Right lobe of liver (tissue), 6 donors: ENCODE data around the gene SERPINA3. TPM values are rescaled to one million over a fixed set of nuclear protein-coding genes. Genes with fewer than 3 reads are reported as not detected.

Experiments used
- ATAC-seq, 4 donors: fragments of 200-7000 bp; cut with Tn5 transposase; one replicate each; pipeline ENCODE4 v1.9.1; 2020; ENCODE audit warnings: mild to moderate bottlenecking in 4 of 4, moderate library complexity in 4 of 4
- DNase-seq, 3 donors: peaks; one replicate each; pipeline ENCODE4 v3.0.0-alpha.2; 2020
- H3K27ac ChIP-seq, 3 donors: fragments of 200-600 bp; one replicate each; pipeline ENCODE4 v1.8.0; 2022
- H3K27me3 ChIP-seq, 2 donors: fragments of 200-600 bp; one replicate each; pipeline ENCODE4 v1.8.0; 2022
- H3K36me3 ChIP-seq, 4 donors: fragments of 200-600 bp; sonication (generic) in 1 of 4; one replicate each; pipeline versions ENCODE4 v1.5.1 to v1.8.0; 2017 to 2022; ENCODE audit warnings: control low read depth in 1 of 4
- H3K4me1 ChIP-seq, 4 donors: fragments of 200-600 bp; sonication (generic) in 1 of 4; one replicate each; pipeline versions ENCODE4 v1.5.1 to v1.8.0; 2017 to 2022; ENCODE audit warnings: control low read depth in 1 of 4
- H3K4me3 ChIP-seq, 3 donors: fragments of 200-600 bp; one replicate each; pipeline ENCODE4 v1.8.0; 2022
- H3K9me3 ChIP-seq, 4 donors: fragments of 200-600 bp; sonication (generic) in 1 of 4; one replicate each; pipeline versions ENCODE4 v1.5.1 to v1.8.0; 2017 to 2022; ENCODE audit warnings: control low read depth in 1 of 4
- CTCF ChIP-seq, 4 donors: fragments of 200-600 bp in 3 of 4; fragments of 450-650 bp in 1 of 4; IDR thresholded peaks; one replicate each; pipeline versions ENCODE4 v1.5.1 to v1.8.0; 2016 to 2022; ENCODE audit warnings: antibody characterized with exemption in 4 of 4, mild to moderate bottlenecking in 2 of 4
- POLR2A ChIP-seq: fragments of 450-650 bp; IDR thresholded peaks from one replicate; pipeline ENCODE4 v1.6.1; 2017; ENCODE audit warnings: antibody characterized with exemption, mild to moderate bottlenecking
- WGBS: methylation state at CpG from one replicate; pipeline ENCODE4 v1.1.6; 2018; ENCODE audit warnings: low coverage, low lambda C conversion rate; ENCODE audit not compliant: insufficient coverage; ENCODE audit errors: missing lambda C conversion rate; 5-methylcytosine and 5-hydroxymethylcytosine counted together
- intact Hi-C, 2 donors: fragments of 100-400 bp; cut with DNase I; formaldehyde crosslinking; loops; one replicate each; pipeline versions ENCODE4 v1.11.2 to v1.14.1; 2022
- total RNA-seq, 6 experiments: library from RNA; depleted of rRNA in 2 of 6; stranded (reverse); fragments of >200 nt in 2 of 6; fragmentation: NEBNext Ultra II Directional in 3 of 6; extraction: Animal tissue kit (Norgen Biotek cat#: 25700) in 3 of 6; gene quantifications; one replicate each; pipeline versions ENCODE4 v1.1.0 to v1.2.4, GENCODE V29; 2016 to 2023
- donor health status: DM: no; HTN: yes; CAD: no.
- donor health status: DM: no; HTN: no; CAD: no.
- donor health status: DM: no; HTN: no; CAD: no.
- donor health status: DM: no; HTN: yes; CAD: no.
- donor health status: DM: no; HTN: yes; CAD: no.

Gene SERPINA3
- total RNA-seq, 6 experiments from 2014 or later = 5,211 to 12,749 (median 8,707) TPM

DNA sequence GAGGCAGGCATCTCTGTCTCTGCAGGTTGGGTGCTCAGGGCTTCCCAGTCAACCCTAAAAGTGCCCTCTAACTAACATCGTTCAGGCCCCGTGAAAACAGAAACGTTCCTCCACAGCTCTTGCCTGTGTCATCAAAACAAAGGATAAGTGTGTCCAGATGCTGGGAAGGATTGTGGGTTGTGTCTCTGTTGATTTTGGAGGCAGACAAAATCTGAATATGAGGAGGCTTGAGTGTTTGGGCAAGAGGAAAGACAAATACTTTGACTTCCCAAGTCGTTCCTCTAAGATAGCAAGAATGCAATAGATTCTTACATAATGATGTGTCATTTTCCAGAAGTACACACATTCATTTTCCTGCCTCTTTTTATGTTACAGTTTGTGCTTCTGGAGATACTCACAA lies 52.9 kb downstream of the SERPINA3 start:
- Histone ChIP-seq H3K27ac (no peak overlapping the region), H3K4me3 (no peak overlapping the region), H3K9me3 (no peaks in the 10 kb centered on the region), H3K27me3 (no peaks in the 10 kb centered on the region), H3K36me3 (no peaks in the 10 kb centered on the region), H3K4me1 (no peaks in the 10 kb centered on the region)
- DNase-seq (peak in 1 of 3 donors; percentile 10), ATAC-seq (no peak)
- intact Hi-C loops = no loop called here
- WGBS = 64% methylated on average over 4 of the region's 4 CpGs
- TF ChIP-seq CTCF (IDR thresholded peaks at IDR 0.05) (no peak), POLR2A (no peak)

- intact Hi-C loops = no loop called here
- DNase-seq = no peak
- H3K36me3 ChIP-seq = no peaks in the 10 kb centered on the region
- TF ChIP-seq CTCF (IDR thresholded peaks at IDR 0.05) (no peak), POLR2A (no peak)
- no peaks in the 10 kb centered on the region for H3K9me3 ChIP-seq
- H3K4me1 ChIP-seq = no peaks in the 10 kb centered on the region
- 65% methylated on average over 2 of the region's 2 CpGs for WGBS
- H3K27ac ChIP-seq = no peak overlapping the region
- no peak overlapping the region for H3K4me3 ChIP-seq
- ATAC-seq = no peak
- no peaks in the 10 kb centered on the region for H3K27me3 ChIP-seq
Measured at GRCh38 chr14:94665544-94665943, 53.4 kb downstream of the SERPINA3 start.

GRCh38 chr14:94670692-94671285 lies 58.6 kb downstream of the SERPINA3 start:
- no peak for ATAC-seq
- H3K4me3 ChIP-seq = no peak overlapping the region
- peaks cover 0 to 5% (median 0%) of the 10 kb centered on the region in 4 donors for H3K4me1 ChIP-seq
- intact Hi-C loops = loop anchor here in 1 of 2 donors (10.0 kb wide), 1 partner anchor 46 kb away; no protein-coding TSS in a partner anchor
- WGBS = 89% methylated on average over 5 of the region's 11 CpGs
- no peaks in the 10 kb centered on the region for H3K9me3 ChIP-seq
- TF ChIP-seq POLR2A = no peak
- TF ChIP-seq CTCF (IDR thresholded peaks at IDR 0.05) = no peak
- no peak overlapping the region for H3K27ac ChIP-seq
- DNase-seq = peak in 1 of 3 donors; percentile 15
- no peaks in the 10 kb centered on the region for H3K27me3 ChIP-seq
- no peaks in the 10 kb centered on the region for H3K36me3 ChIP-seq

DNA sequence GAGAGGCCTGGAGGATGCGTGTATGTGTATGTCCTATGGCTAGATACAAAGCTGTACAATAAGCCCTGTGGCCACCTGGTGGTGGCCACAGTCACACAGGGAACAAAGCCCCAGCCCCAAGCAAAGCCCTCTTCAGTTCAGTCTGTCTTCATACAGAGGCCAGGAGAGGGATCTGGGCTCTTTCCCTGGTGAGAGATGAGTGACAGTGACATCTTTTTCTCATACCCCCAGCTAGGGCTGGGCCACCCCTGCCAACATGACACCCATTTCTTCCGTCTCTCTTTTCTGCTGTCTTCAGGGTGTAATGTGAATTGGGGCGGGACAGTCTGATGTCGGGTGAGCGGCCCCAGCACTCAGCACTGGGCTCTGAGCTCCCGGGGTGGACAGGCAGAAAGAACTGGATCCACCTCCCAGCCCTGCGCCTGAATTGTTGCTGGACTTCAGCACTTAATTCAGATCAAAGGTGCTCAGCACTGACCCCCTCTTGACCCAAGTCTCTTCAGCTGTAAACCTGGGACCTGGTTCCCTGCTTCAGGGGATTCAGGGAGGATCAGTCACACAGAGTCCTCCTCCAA lies 59.8 kb downstream of the SERPINA3 start:
- ATAC-seq (peak in 3 of 4 donors; percentile 47 to 96 (median 68)), DNase-seq (peak in 1 of 3 donors; percentile 37)
- intact Hi-C loops = loop anchor here in 1 of 2 donors (10.0 kb wide), 1 partner anchor 47 kb away; no protein-coding TSS in a partner anchor
- Histone ChIP-seq H3K27me3 (no peaks in the 10 kb centered on the region), H3K9me3 (no peaks in the 10 kb centered on the region), H3K36me3 (no peaks in the 10 kb centered on the region), H3K4me1 (peaks cover 0 to 5% (median 0%) of the 10 kb centered on the region in 4 donors), H3K27ac (no peak overlapping the region), H3K4me3 (no peak overlapping the region)
- 60% methylated on average over 3 of the region's 7 CpGs for WGBS
- TF ChIP-seq POLR2A = no peak
- TF ChIP-seq CTCF (IDR thresholded peaks at IDR 0.05) = no peak
